GM20000 (cell line): ENCODE data around the gene NTN5.

Experiments used
- DNase-seq: peaks from one replicate; pipeline ENCODE4 v3.0.0; 2012; ENCODE audit warnings: low spot score
- CTCF ChIP-seq: IDR thresholded peaks from 2 replicates; pipeline ENCODE4 v1.5.1; 2012; ENCODE audit warnings: mild to moderate bottlenecking, control low read depth; ENCODE audit errors: extremely low read depth, missing control alignments

NTN5 gene

DNA sequence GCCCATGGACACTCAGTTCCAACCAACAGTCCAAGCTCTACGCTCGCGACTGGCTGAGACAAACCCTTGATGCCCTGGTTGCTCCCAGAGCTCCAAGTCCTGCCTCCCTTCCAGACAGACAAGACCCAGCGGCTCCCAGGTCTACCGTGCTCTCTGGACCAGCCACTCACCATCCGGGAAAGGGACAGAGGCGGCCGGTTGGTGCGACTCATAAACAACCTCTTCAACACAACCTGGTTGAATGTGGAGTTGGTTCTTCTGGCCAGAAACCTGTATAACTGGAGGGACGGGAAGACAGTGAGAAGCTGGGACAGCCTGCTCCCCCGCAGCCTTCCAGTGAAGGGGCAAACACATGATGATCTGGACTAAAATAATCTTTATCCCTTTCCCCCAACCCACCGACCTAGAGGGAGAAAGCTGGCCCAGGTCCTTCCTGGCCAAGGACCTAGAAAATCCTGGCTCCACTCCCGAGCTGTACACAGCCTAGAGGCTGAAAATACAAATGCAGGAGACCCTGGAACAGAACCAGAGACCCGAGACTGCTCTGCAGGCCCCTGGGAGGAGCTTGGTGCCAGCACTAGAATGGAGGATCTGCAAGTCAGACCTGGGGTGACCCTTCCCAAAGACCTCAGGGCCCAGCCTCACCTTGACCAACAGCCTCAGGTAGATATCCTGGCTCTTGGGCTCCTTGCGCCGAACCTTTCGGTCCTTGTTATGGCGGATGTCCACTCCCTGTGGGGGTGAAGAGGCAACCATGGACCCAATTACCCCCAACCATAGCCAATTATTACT is 55.5 kb downstream of the NTN5 start:
- TF ChIP-seq CTCF = no peak
- DNase-seq = no peak

- no peak for TF ChIP-seq CTCF
- no peak for DNase-seq
Observed at GRCh38 chr19:48616491-48617056, 56.2 kb downstream of the NTN5 start.

DNA sequence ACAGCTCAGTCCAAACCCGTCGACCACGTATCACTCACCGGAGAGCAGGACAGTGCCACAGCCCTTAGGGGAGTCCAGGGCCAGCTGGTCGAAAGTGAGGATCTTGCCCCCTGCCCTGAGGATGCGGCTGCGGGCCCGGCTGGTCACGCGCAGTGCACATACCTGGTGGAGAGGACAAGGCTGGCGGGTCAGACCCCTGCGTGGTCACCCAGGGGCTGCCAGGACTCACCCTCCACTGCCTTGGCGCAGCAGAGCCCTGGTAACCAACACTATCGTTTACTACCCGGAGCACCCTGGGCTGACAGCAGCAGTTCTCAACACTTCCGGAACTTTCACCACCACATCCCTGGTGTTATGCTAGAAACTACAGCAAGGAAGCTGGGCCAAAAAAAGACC is 56.8 kb downstream of the NTN5 start:
- DNase-seq = no peak

GRCh38 chr19:48615231-48616040 is 57.4 kb downstream of the NTN5 start:
- TF ChIP-seq CTCF = no peak
- no peak for DNase-seq

More for the DNA sequence above, 56.8 kb downstream of the NTN5 start:
- TF ChIP-seq CTCF = no peak

DNA sequence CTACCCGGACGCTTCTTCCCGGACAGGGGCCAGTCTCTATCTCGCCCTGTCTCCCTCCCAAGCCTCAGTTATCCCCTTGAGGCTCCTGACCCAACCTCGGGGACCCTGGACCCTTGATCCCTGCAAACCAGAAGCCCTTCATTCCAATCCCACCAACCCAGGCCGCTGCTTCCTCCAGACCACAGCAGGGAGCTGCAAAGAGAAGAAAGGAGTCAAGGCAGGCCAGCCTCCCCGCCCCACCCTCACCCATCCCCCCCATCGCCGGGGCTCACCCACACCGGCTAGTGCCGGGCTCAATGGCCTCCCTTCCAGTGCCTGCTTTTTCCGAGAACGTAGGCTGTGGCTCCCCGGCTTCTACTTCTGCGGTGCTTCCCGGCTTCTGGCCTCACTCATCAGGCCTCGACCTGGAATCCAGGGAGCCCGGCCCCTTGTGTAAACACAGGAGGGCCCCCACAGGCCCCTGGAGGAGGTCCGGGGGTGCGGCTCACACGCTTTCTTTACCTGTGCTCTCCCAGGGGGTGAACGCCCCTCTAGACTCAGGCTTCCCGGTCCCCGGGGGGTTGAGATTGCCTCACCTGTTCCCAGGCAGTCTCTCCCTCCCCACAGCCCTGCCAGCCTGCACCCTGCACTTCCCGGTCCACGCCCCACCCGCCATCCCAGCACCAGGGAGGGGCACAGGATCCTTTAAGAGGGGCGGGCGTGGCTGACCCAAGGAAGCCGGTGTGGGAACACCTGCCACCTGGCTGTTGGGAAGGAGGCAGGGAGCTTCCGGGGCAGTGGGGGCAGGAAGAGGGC is 58.2 kb downstream of the NTN5 start, which contains the start of gene FAM83E:
Gene FAM83E (minus strand): TSS at position 641 of the 795 bp plus-strand sequence. CDS start 1,704 bp downstream, outside the sequence.
- no peak for DNase-seq
- no peak for TF ChIP-seq CTCF

GRCh38 chr19:48613852-48614435 is 58.9 kb downstream of the NTN5 start:
- DNase-seq = no peak
- TF ChIP-seq CTCF = no peak
